GM13977 (cell line): ENCODE measurements around the gene ZHX3.

Experiments used
- DNase-seq: peaks from one replicate; pipeline ENCODE4 v3.0.0; 2012; ENCODE audit warnings: low spot score
- in situ Hi-C: fragments of 300-500 bp; cut with MboI; formaldehyde crosslinking; loops from one replicate; pipeline ENCODE4 v1.12.0; 2022; ENCODE audit warnings: low sequenced_read_pairs, low pct_unique_long_range_greater_than_20kb, mixed read lengths, inconsistent platforms; ENCODE audit not compliant: unreplicated experiment
- TF ChIP-seq, protein P1 (sequence below): IDR thresholded peaks from 2 replicates; pipeline ENCODE4 v1.5.1; 2012; ENCODE audit warnings: mild to moderate bottlenecking, control low read depth; ENCODE audit not compliant: insufficient read depth; ENCODE audit errors: extremely low read depth, missing control alignments

ZHX3 gene, protein sequence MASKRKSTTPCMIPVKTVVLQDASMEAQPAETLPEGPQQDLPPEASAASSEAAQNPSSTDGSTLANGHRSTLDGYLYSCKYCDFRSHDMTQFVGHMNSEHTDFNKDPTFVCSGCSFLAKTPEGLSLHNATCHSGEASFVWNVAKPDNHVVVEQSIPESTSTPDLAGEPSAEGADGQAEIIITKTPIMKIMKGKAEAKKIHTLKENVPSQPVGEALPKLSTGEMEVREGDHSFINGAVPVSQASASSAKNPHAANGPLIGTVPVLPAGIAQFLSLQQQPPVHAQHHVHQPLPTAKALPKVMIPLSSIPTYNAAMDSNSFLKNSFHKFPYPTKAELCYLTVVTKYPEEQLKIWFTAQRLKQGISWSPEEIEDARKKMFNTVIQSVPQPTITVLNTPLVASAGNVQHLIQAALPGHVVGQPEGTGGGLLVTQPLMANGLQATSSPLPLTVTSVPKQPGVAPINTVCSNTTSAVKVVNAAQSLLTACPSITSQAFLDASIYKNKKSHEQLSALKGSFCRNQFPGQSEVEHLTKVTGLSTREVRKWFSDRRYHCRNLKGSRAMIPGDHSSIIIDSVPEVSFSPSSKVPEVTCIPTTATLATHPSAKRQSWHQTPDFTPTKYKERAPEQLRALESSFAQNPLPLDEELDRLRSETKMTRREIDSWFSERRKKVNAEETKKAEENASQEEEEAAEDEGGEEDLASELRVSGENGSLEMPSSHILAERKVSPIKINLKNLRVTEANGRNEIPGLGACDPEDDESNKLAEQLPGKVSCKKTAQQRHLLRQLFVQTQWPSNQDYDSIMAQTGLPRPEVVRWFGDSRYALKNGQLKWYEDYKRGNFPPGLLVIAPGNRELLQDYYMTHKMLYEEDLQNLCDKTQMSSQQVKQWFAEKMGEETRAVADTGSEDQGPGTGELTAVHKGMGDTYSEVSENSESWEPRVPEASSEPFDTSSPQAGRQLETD

DNA sequence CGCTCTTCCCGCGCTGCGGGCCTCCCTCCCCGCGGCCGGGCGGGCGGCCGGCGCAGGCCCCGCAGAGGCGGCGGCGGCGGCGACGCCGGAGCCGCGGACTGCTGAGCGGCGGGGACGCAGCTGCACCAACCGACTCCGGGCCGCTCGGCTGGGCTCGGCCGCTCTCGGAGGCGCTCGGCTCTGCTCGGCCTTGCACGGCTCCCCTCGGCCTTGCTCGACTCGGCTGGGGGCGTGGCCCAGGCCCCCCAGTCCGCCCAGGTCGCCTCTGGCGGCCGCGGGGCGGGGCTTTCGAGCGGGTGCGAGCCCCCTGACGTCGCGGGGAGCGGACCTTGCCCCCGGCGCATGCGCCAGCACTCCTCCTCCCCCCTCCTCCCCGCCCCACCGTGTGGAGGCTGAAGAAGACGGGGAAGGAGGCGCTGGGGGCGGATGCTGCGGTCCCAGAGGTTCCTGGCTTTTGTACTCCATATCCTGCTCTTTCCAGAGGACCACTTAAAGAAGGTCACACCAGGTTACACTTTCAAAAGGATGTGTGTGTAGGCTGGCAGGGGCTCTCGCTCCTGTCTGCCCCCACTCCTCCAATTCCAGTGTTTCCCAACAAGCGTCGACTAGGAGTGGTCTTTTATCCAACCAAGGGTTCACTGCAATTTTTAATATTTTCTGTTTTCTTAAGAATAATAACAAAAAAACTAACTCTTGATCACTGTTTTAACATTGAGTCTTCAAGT is at the start of gene ZHX3:
Gene ZHX3, minus strand, starts transcription at position 186 of the 725 bp plus-strand sequence. CDS start 112,815 bp downstream, outside the sequence.
- peak; percentile 100 for DNase-seq
- in situ Hi-C loops, result no loop called here
- TF ChIP-seq, protein P1, sequence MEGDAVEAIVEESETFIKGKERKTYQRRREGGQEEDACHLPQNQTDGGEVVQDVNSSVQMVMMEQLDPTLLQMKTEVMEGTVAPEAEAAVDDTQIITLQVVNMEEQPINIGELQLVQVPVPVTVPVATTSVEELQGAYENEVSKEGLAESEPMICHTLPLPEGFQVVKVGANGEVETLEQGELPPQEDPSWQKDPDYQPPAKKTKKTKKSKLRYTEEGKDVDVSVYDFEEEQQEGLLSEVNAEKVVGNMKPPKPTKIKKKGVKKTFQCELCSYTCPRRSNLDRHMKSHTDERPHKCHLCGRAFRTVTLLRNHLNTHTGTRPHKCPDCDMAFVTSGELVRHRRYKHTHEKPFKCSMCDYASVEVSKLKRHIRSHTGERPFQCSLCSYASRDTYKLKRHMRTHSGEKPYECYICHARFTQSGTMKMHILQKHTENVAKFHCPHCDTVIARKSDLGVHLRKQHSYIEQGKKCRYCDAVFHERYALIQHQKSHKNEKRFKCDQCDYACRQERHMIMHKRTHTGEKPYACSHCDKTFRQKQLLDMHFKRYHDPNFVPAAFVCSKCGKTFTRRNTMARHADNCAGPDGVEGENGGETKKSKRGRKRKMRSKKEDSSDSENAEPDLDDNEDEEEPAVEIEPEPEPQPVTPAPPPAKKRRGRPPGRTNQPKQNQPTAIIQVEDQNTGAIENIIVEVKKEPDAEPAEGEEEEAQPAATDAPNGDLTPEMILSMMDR, result no peak

DNA sequence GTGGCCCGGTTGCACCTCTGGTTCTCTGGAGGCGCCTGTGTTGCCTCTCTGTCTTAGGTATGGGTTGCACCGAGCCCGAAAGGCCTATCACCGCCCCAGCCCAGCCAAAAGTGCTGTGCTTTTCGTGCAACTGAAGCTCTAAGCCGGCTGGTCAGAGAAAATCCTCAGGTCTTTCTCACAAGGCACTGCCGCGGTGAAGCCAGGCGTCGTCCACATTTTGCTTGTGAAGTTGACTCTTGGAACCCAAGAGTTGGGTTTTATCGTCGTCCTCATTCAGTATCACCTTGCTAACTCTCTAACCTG is 49.8 kb upstream of the ZHX3 start:
- in situ Hi-C loops, result no loop called here
- DNase-seq, result no peak
- TF ChIP-seq, protein P1, result no peak

DNA sequence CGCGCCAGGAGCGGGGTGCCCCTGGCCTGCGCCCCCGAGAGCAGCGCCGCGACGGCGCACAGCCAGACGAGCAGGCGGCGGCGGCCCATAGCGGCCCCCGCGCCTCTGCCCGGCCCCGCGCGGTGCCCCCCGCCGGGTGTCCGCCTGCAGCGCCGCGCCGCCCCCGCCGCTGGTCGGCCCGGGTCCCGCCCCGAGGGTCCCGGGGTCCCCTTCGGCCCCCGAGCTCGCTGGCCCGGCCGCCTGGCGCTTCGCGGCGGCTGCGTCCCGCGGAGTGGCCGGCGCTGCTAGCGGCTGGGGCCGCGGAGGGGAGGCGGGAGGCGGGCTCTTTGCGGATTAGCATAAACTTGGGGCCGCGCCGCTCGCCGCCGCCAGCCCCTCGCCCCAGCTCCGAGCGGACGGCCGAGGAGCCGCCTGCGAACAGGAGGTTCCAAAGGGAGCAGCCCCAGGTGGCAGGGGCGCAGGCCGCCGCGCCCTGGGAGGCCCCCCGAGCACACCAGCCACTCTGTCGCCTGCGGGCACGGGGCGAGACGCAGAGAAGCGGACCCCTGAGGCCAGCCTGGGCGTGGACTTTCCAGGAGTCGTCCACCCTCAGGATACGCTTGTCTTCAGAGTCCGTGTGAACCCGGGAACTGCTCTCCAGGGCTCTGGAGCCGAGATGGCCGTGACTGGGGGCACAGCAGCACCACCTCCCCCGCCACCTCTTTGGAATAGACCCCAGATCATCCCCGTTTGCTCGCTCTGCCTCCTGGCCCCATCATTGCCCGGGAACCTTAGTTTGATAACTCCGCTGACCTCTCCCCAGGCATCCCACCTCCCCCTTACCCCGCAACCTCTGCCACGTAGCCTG is 49.2 kb upstream of the ZHX3 start, which contains the start of gene EMILIN3:
Gene EMILIN3, minus strand, starts transcription at position 273 of the 847 bp plus-strand sequence. Its CDS starts 184 bp downstream, at position 89.
- DNase-seq, result no peak
- TF ChIP-seq, protein P1, result no peak
- in situ Hi-C loops, result no loop called here

DNA sequence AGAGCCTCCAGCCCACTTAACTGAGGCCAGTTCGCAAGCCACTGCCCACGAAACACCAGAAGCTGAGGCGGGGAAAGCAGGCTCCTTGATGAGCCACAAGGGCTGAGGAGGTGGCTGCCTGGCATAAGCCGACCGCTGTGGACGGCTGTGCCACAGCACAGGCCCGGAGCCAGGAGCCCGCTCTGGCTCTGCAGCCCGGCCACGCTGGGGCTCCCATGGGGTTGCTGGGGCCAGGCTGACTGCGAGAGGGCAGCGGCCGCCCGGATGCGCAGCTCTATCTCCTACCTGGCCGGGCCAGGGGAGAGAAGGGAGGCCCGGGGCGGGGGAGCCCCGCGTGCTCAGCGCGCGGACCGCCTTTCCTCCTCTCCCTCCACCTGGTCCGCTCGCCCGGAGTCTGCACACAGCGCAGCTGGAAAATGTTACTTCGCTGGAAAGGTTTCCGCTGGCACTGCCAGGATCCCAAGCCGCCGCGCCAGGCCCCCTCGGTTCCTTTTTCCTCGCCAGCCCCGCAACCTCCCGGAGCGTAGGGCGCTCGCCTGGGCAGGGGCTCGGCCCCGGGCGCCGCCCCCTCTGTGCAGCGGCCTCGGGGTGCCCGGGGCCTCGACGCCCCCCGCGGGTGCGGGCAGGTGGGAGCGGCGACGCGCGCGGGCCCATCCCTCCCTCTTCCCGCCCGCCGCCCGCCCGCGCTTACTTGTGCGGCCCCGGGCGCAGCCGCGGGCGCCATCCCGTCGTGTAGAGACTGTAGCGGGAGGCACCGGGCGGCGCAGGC is 48.4 kb upstream of the ZHX3 start:
- no peak for DNase-seq
- TF ChIP-seq, protein P1, result no peak
- in situ Hi-C loops, result no loop called here

DNA sequence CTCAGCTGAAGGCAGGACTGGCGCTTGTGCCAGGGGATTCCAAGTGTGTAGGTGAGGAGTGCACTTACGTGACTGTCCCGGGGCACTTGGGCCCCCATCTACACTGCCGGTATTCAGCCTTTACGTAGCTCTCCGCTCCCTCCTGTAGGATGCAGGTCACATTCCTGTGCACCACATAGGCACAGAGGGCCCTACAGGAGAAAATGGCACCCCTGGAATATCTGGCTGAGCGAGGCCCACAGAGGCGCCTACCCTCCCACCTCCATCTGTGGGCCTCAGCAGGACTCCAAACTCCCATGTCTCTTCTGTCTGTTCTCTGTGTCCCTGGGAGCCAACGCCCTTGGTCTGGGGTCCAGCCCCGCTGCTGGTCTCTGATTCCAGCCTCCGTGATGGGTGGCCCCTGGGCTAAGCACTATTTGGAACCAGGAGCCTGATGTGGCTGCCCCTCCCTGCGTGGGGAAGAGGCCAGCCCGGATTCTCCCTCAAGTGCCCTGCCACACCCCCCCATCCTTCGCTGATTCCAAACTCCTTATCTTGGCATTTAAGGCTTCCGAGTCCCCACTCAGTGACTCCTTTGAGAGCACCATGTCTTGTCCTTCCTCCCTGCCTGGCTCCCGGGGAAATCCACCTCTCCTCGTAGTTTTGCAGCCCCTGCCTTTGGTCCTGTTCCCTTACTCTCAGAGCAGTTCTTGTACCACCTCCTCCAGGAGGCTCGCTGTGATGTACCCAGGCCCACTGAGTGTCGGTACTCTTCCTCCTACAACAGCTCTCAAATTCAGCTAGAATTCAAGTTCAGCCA is 47.6 kb upstream of the ZHX3 start:
- TF ChIP-seq, protein P1, result no peak
- in situ Hi-C loops, result no loop called here
- no peak for DNase-seq
